OCI-LY7 (cell line): ENCODE data around the gene DHRS7B.

Source experiments
- EZH2phosphoT487 ChIP-seq: fragments of 200-600 bp; sonication (generic); IDR thresholded peaks from 2 replicates; pipeline ENCODE4 v1.6.1; 2018; ENCODE audit warnings: low read depth, borderline replicate concordance, mild to moderate bottlenecking, mixed run types, antibody characterized with exemption, low read length, moderate library complexity, mixed read lengths
- TF ChIP-seq, protein P1 (sequence below): fragments of 200-600 bp; sonication (generic); conservative IDR thresholded peaks from 2 replicates; pipeline ENCODE4 v1.5.1; 2014; ENCODE audit warnings: mild to moderate bottlenecking, antibody characterized with exemption, low read length, moderate library complexity, mixed read lengths

DNA sequence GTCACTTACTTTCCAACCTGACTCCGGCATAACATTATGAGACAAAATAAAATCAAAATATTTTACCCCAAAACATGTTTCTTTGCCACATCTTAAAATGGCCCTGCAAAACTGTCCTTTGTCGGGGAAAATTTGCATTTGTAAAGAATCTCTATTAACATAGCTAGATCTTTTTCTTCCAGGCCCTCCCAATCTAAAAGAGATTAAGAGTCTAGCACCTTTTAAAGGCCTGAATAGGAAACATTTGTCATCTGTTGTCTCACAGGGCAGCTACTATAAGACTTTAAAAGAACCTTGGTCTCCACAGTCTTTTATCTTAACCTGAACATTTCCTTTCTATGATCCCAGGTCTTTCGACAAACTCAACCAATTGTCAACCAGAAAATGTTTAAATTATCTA is 18.1 kb upstream of the DHRS7B start:
- TF ChIP-seq, protein P1, sequence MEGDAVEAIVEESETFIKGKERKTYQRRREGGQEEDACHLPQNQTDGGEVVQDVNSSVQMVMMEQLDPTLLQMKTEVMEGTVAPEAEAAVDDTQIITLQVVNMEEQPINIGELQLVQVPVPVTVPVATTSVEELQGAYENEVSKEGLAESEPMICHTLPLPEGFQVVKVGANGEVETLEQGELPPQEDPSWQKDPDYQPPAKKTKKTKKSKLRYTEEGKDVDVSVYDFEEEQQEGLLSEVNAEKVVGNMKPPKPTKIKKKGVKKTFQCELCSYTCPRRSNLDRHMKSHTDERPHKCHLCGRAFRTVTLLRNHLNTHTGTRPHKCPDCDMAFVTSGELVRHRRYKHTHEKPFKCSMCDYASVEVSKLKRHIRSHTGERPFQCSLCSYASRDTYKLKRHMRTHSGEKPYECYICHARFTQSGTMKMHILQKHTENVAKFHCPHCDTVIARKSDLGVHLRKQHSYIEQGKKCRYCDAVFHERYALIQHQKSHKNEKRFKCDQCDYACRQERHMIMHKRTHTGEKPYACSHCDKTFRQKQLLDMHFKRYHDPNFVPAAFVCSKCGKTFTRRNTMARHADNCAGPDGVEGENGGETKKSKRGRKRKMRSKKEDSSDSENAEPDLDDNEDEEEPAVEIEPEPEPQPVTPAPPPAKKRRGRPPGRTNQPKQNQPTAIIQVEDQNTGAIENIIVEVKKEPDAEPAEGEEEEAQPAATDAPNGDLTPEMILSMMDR, result no peak
- TF ChIP-seq EZH2phosphoT487, result no peak
